ENCODE data around the gene BPI. TPM values are rescaled to one million over a fixed set of nuclear protein-coding genes. Genes with fewer than 3 reads are reported as not detected.

BPI gene
- total RNA-seq, 1 experiment from 2014 or later: not detected

DNA sequence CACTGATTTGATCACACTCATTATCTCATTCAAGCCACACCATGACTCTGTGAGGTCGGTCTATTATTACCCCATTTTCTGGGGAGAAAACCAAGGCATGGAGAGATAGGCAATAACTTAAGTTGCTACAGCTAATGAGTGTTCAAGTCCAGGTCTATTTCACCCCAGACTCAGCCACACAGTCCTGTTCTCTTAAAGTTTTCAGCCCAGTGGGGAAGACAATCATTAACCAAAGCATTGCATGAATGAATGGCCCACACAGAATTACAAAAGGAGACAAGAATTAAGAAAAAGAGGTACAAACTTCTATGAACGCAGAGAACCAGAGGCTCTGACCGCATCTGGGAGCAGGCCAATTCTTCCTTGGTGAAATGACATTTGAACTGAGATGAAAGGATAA is 7.1 kb downstream of the BPI start:
- Histone ChIP-seq H3K36me3 (ENCODE audit: control insufficient read depth, insufficient read depth, low read length) (no peaks in the 10 kb centered on the region), H3K27ac (ENCODE audit: low read length) (no peak overlapping the region), H3K4me3 (ENCODE audit: low read depth in 2 of 2, low read length in 2 of 2) (no peak overlapping the region), H3K27me3 (ENCODE audit: control insufficient read depth, insufficient read depth, low read length) (no peaks in the 10 kb centered on the region), H3K9me3 (ENCODE audit: control insufficient read depth, insufficient read depth, low read depth, low read length) (no peaks in the 10 kb centered on the region), H3K4me1 (ENCODE audit: control insufficient read depth, insufficient read depth, low read length) (no peaks in the 10 kb centered on the region)
- intact Hi-C loops (cut with micrococcal nuclease; ENCODE audit: unreplicated experiment): no loop called here
- BruUV-seq (replicated peaks): no TSS peak
- ChIA-PET CTCF (no interaction called here), POLR2A (no interaction called here)
- TF ChIP-seq SIN3A (IDR thresholded peaks at IDR 0.05; ENCODE audit: borderline replicate concordance, insufficient read depth, low read depth, low read length) (no peak), TCF7L2 (IDR thresholded peaks at IDR 0.05; ENCODE audit: low read depth, low read length) (no peak), POLR2AphosphoS5 (IDR thresholded peaks at IDR 0.05; ENCODE audit: low read depth, low read length) (no peak)
- TF ChIP-seq, protein P1, sequence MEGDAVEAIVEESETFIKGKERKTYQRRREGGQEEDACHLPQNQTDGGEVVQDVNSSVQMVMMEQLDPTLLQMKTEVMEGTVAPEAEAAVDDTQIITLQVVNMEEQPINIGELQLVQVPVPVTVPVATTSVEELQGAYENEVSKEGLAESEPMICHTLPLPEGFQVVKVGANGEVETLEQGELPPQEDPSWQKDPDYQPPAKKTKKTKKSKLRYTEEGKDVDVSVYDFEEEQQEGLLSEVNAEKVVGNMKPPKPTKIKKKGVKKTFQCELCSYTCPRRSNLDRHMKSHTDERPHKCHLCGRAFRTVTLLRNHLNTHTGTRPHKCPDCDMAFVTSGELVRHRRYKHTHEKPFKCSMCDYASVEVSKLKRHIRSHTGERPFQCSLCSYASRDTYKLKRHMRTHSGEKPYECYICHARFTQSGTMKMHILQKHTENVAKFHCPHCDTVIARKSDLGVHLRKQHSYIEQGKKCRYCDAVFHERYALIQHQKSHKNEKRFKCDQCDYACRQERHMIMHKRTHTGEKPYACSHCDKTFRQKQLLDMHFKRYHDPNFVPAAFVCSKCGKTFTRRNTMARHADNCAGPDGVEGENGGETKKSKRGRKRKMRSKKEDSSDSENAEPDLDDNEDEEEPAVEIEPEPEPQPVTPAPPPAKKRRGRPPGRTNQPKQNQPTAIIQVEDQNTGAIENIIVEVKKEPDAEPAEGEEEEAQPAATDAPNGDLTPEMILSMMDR (IDR thresholded peaks at IDR 0.05): no peak
- TF ChIP-seq, protein P2, sequence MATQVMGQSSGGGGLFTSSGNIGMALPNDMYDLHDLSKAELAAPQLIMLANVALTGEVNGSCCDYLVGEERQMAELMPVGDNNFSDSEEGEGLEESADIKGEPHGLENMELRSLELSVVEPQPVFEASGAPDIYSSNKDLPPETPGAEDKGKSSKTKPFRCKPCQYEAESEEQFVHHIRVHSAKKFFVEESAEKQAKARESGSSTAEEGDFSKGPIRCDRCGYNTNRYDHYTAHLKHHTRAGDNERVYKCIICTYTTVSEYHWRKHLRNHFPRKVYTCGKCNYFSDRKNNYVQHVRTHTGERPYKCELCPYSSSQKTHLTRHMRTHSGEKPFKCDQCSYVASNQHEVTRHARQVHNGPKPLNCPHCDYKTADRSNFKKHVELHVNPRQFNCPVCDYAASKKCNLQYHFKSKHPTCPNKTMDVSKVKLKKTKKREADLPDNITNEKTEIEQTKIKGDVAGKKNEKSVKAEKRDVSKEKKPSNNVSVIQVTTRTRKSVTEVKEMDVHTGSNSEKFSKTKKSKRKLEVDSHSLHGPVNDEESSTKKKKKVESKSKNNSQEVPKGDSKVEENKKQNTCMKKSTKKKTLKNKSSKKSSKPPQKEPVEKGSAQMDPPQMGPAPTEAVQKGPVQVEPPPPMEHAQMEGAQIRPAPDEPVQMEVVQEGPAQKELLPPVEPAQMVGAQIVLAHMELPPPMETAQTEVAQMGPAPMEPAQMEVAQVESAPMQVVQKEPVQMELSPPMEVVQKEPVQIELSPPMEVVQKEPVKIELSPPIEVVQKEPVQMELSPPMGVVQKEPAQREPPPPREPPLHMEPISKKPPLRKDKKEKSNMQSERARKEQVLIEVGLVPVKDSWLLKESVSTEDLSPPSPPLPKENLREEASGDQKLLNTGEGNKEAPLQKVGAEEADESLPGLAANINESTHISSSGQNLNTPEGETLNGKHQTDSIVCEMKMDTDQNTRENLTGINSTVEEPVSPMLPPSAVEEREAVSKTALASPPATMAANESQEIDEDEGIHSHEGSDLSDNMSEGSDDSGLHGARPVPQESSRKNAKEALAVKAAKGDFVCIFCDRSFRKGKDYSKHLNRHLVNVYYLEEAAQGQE (IDR thresholded peaks at IDR 0.05; ENCODE audit: insufficient read depth in 1 of 2, low read depth in 2 of 2, low read length in 1 of 2): no peak
- in situ Hi-C loops (cut with HindIII; ENCODE audit: low pct_unique_long_range_greater_than_20kb, low sequenced_read_pairs): no loop called here
- DNase-seq (ENCODE audit: low read depth, low spot score) (no peak), ATAC-seq (no peak)

DNA sequence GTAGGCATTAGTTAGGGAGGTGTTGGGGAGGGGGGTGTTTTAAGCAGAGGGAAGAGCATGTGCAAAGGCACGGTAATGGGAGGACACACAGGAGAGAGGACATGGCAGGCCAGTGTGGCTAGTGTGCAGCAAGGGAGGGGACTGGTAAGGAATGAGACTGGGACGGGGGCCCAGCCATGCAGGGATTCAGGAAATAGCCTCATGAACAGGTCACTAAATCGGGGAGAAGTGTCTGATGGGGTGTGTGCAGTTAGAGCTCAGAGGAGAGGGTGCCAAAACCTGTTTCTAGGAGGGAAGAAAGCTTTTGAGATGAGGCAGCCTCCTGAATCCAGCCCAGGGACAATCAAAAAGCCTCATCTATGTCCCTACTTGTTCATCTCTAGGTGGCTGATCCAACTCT is 7.5 kb downstream of the BPI start:
- CTCF ChIA-PET: no interaction called here
- no peaks in the 10 kb centered on the region for H3K4me1 ChIP-seq (ENCODE audit: control insufficient read depth, insufficient read depth, low read length)
- no peaks in the 10 kb centered on the region for H3K9me3 ChIP-seq (ENCODE audit: control insufficient read depth, insufficient read depth, low read depth, low read length)
- no peak overlapping the region for H3K27ac ChIP-seq (ENCODE audit: low read length)
- no peak for DNase-seq (ENCODE audit: low read depth, low spot score)
- no peak for ATAC-seq
- no peak overlapping the region for H3K4me3 ChIP-seq (ENCODE audit: low read depth in 2 of 2, low read length in 2 of 2)
- POLR2A ChIA-PET: no interaction called here
- H3K36me3 ChIP-seq (ENCODE audit: control insufficient read depth, insufficient read depth, low read length): no peaks in the 10 kb centered on the region
- intact Hi-C loops (cut with micrococcal nuclease; ENCODE audit: unreplicated experiment) (no loop called here), in situ Hi-C loops (cut with HindIII; ENCODE audit: low pct_unique_long_range_greater_than_20kb, low sequenced_read_pairs) (no loop called here)
- no TSS peak for BruUV-seq (replicated peaks)
- no peaks in the 10 kb centered on the region for H3K27me3 ChIP-seq (ENCODE audit: control insufficient read depth, insufficient read depth, low read length)
- TF ChIP-seq, protein P1 (IDR thresholded peaks at IDR 0.05): no peak
- no peak for TF ChIP-seq SIN3A (IDR thresholded peaks at IDR 0.05; ENCODE audit: borderline replicate concordance, insufficient read depth, low read depth, low read length)
- TF ChIP-seq TCF7L2 (IDR thresholded peaks at IDR 0.05; ENCODE audit: low read depth, low read length): no peak

Measured in Panc1 (cell line).